GM12865 (cell line): Measurements from ENCODE around the gene AOC2.

Experiments used
- DNase-seq: peaks from one replicate; pipeline ENCODE4 v3.0.0; 2010; ENCODE audit warnings: low read depth
- H3K4me3 ChIP-seq: 2 replicates; pipeline ENCODE4 v1.5.1; 2011; ENCODE audit warnings: mild to moderate bottlenecking, low read depth, low read length, control low read depth
- CTCF ChIP-seq: IDR thresholded peaks from 2 replicates; pipeline ENCODE4 v1.5.1; 2011; ENCODE audit warnings: low read length, control low read depth, low read depth, inconsistent platforms; ENCODE audit not compliant: insufficient read depth; ENCODE audit errors: missing control alignments

The AOC2 gene

GRCh38 chr17:42844271-42844670 lies at the start of gene AOC2:
Gene AOC2 (plus strand): TSS chr17:42844580. CDS start chr17:42844627, 47 bp downstream.
- DNase-seq = no peak
- H3K4me3 ChIP-seq = no peak within 1 kb of the TSS
- TF ChIP-seq CTCF = no peak

GRCh38 chr17:42795061-42795460 lies 49.3 kb upstream of the AOC2 start:
- TF ChIP-seq CTCF = no peak
- no peak for DNase-seq
- H3K4me3 ChIP-seq = no peak overlapping the region

- no peak for TF ChIP-seq CTCF
- H3K4me3 ChIP-seq = no peak overlapping the region
- DNase-seq = no peak
These were observed 48.9 kb upstream of the AOC2 start for GRCh38 chr17:42795465-42795864.

GRCh38 chr17:42796066-42796758 lies 48.2 kb upstream of the AOC2 start:
- no peak for TF ChIP-seq CTCF
- no peak for DNase-seq

GRCh38 chr17:42797067-42798007 lies 47.0 kb upstream of the AOC2 start:
- no peak for DNase-seq
- TF ChIP-seq CTCF = no peak

More at GRCh38 chr17:42796066-42796758, 48.2 kb upstream of the AOC2 start:
- H3K4me3 ChIP-seq = no peak overlapping the region

GRCh38 chr17:42798011-42798382 lies 46.4 kb upstream of the AOC2 start:
- no peak for DNase-seq
- TF ChIP-seq CTCF = no peak
- peak overlapping the region; percentile 80 for H3K4me3 ChIP-seq

More at GRCh38 chr17:42797067-42798007, 47.0 kb upstream of the AOC2 start:
- H3K4me3 ChIP-seq = peak overlapping the region; percentile 80
